GM18873 (cell line): ENCODE measurements around the gene CTDSP2.
"Not testable (repeated sequence)": the region's sequence is repeated elsewhere in the genome, so short reads cannot be mapped to it uniquely, and the experiment has no call there.

Source experiments
- ATAC-seq: cut with Tn5 transposase; IDR thresholded peaks from one replicate; pipeline ENCODE4 v1.9.1; 2021; ENCODE audit warnings: mild to moderate bottlenecking, moderate library complexity, moderate number of reproducible peaks; ENCODE audit not compliant: unreplicated experiment, low FRiP score

The CTDSP2 gene

GRCh38 chr12:57783861-57784260 is 62.7 kb downstream of the CTDSP2 start:
- ATAC-seq: no peak

- ATAC-seq: no peak
Observed at GRCh38 chr12:57783466-57783801, 63.1 kb downstream of the CTDSP2 start.

- ATAC-seq: peak; percentile 67
Observed at GRCh38 chr12:57782608-57783465, 63.7 kb downstream of the CTDSP2 start, which contains the start of gene TSFM. Gene TSFM (plus strand): TSS chr12:57782787. CDS start chr12:57782802, 15 bp downstream.

DNA sequence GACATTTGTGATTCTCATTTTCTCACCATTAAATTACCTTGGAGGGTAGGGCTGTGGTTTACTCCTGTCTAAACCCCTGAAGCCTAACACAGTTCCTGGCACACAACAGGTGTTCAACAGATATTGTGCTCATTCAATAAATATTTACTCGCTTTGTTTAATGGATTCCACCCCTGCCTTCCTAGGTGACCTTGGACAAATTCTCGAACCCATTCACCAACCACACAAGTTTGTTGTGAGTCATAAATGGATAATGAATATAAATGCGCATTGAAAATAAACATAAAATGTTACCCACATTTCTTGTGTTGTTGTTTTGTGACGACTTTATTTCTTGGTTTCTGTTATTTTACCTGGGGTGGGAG is 64.3 kb downstream of the CTDSP2 start:
- no peak for ATAC-seq

GRCh38 chr12:57781801-57782200 is 64.7 kb downstream of the CTDSP2 start:
- no peak for ATAC-seq

DNA sequence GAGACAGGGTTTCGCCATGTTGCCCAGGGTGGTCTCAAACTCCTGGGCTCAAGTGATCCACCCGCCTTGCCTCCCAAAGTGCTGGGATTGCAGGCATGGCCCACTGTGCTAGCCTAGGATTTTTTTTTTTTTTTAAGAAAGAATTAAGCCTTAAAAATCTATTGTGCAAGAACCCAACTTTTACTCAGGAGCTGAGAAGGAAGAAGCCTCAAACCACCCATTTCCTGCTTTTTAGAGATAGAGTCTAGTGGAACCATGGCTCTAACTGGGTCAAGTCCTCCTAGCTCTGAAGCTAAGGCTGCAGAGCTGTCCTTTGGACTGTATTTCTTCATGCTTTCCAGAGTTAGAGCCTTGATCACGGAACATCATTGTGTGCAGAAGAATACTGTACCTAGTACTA is 65.3 kb downstream of the CTDSP2 start:
- no peak for ATAC-seq

DNA sequence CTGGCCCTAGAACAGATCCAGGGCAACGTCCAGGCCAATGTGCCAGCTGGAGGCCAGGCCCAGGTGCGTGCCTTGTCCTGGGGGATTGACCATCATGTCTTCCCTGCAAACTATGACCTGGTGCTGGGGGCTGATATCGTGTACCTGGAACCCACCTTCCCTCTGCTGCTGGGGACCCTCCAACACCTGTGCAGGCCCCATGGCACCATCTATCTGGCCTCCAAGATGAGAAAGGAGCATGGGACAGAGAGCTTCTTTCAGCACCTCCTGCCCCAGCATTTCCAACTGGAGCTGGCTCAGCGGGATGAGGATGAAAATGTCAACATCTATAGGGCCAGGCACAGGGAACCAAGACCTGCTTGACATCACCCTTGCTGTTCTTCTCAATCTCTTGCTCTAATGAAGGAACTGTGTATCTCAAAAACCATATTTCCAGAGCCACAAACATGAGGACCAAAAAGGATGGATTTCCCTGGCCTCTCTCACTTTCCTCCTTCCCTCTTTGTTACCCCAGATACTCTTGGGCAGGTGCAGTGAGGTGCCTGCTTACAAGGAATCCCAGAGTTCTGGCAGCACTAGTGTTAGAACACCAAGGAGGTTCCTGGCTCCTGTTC is 66.1 kb downstream of the CTDSP2 start:
- ATAC-seq: no peak

DNA sequence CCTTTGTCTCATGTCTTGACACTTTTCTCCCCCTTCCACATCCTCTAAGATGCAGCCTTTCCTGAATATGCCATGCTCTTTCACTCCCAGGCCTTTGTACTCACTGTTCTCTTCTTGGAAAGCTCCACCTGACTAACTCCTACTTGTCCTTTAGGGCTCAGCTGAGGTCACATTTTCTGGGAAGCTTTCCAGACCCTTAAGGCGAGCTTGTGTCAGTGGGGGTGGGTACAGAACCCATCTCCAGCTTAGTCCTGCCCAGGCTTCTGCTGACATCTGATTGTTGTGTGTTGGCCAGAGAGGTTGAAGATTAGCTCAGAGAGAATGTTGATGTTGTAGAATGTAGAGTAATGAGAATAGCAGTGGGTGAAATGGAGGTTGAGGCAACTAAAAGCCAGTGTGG is 66.8 kb downstream of the CTDSP2 start:
- no peak for ATAC-seq

- ATAC-seq: no peak
Observed at GRCh38 chr12:57777911-57778310, 68.6 kb downstream of the CTDSP2 start.

DNA sequence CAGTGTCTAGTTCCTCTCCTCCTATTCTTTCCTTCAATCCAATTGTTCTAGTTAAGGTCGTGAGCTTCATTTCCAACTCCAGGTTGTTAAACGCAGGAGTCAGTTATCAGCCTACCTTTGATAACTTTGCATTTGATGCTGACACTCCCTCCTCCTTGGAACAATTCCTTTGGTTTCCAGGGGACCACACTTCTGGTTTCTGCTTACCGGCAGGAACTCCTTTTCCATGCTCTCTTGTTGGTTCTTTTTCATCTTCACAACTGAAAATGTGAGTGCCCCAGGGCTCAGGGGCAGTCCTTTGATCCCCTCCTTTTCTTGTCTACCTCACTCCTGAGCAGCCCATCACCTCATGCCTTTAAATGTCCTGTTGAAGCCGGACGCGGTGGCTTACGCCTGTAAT is 69.2 kb downstream of the CTDSP2 start:
- ATAC-seq: no peak

DNA sequence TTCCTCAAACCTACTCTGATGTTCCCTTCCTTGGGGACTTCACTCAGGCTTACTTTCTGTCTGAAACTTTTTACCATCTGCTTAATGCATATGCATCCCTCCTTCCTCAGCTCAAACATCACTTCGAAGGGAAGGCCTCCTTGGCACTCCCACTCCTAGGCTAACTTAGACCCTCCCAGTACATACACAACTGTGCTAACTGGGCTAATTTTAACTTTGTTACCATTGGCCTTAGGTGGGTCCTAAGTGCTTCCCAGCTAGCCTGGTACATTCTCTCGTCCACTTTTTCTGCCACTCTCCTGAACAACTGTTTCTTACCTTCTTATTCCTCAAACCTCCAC is 70.3 kb downstream of the CTDSP2 start:
- ATAC-seq: no peak

DNA sequence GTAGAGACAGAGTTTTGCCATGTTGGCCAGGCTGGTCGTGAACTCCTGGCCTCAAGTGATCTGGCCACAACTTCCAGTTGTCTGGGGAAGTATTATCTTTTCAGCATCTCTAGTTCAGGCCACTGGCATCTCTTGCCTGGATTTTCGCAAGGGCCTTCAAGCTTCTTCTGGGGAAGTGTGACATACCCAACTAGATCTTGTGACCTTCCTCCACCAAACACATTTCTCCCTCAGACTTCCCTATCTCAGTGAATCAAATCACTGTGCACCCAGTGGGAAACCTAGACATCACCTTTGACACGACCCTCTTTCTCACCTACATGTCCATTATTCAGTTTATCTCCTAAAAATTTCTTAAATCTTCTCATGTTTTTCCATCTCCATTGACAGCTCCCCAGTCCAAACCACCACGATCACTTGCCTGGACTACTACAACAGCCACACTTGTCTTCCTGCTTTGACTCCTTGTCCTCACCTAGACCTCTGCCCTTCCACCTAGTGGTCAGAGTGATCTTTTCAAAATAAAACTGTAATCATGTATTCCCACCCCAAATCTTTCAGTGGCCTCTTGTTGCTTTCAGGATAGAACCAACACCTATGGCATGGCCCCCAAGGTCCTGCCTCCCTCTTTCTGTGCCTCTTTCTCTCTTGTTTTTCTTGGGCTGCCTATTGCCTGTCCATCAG is 70.8 kb downstream of the CTDSP2 start:
- ATAC-seq: no peak

DNA sequence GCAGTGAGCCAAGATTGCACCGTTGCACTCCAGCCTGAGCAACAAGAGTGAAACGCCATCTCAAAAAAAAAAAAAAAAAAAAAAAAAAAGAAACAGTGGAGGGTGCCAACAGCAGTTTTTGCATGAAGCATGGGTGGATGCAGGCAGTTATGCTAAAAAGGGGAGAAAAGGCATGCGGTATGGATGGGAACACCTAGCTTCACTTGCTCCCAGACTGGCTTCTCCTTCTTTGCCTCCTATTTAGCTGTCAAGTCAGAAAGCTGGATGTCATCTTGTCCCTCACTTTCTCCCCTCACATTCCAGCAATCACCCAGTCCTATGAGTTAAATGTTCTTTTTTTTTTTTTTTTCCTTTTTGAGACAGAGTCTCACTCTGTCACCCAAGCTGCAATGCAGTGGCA is 71.5 kb downstream of the CTDSP2 start:
- no peak for ATAC-seq

DNA sequence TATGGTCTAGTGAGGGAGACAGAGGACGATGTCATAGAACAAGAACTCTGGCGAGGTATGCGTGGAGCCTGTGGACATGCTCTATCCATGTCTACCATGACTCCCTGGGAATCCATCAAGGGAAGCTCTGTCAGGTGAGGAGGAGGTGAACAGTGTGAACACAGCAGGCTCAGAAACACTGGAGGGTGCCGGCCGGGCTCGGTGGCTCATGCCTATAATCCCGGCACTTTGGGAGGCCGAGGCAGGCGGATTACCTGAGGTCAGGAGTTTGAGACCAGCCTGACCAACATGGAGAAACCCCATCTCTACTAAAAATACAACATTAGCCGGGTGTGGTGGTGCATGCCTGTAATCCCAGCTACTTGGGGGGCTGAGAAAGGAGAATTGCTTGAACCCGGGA is 71.9 kb downstream of the CTDSP2 start:
- not testable (repeated sequence) for ATAC-seq

DNA sequence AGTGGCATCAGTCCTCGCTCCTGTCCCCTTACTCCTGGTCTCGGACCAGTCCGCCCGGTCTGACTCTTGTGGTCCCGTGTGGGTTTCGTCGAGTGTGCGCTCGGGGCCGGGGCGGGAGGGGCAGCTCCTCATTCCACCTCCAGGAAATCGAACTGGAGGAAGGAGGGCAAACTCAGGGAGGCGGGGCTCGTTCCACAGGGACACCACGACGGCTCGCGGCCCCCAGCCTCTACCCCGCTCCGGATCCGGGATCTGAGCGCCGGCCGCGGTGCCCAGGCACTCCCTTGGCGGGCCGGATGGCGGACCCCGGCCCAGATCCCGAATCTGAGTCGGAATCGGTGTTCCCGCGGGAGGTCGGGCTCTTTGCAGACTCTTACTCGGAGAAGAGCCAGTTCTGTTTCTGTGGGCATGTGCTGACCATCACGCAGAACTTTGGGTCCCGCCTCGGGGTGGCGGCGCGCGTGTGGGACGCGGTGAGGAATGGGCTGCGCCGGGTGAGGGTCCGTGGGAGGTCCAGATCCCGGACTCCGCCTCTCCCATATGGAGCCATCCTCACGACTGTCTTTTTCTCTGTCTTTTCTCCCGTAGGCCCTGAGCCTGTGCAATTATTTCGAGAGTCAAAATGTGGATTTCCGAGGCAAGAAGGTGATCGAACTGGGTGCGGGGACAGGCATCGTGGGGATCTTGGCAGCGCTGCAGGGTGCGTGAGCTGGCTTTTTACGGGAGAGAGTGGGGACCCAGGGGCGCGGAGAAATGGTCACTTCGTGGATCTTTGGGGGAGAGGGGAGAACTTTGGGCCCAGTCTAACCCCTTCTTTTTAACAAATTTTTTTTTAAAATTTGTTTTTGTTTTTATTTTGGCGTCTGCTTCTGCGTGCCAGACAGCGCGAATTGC is 73.9 kb downstream of the CTDSP2 start, which contains the start of gene EEF1AKMT3:
TSS of gene EEF1AKMT3 (plus strand) at position 186 of the 894 bp plus-strand sequence. CDS start at position 297, 111 bp downstream.
- no peak for ATAC-seq

DNA sequence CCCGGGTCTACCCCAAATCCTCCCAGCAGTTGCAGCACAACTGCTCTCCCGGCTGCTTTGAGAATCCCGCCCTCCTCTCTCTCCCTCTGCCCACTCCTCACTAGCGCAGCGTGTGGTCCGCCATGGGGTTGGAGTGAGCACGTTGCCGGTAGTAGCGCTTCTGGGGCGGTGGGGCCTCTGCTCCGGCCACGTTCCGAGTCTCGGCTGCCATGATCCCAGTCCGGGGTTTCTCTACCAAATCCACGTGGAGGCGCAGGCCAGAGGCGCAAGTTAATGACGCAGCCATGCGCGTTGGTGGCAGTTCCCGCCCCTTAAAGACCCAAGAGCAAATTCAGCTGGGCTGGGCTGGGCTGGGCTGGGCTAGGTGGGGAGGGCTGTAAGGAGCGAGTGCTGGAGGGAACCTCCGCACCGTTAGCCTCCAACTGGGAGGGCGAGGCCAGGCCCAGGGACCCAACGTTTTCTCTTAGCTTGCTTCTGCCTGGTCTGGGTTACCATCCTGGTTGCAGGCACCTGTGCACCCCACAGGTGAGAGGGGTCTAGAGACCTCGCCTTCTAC is 74.6 kb downstream of the CTDSP2 start, which contains the start of gene METTL1:
TSS of gene METTL1 (minus strand) at position 233 of the 556 bp plus-strand sequence. CDS start at position 211, 22 bp downstream.
- peak; percentile 82 for ATAC-seq

DNA sequence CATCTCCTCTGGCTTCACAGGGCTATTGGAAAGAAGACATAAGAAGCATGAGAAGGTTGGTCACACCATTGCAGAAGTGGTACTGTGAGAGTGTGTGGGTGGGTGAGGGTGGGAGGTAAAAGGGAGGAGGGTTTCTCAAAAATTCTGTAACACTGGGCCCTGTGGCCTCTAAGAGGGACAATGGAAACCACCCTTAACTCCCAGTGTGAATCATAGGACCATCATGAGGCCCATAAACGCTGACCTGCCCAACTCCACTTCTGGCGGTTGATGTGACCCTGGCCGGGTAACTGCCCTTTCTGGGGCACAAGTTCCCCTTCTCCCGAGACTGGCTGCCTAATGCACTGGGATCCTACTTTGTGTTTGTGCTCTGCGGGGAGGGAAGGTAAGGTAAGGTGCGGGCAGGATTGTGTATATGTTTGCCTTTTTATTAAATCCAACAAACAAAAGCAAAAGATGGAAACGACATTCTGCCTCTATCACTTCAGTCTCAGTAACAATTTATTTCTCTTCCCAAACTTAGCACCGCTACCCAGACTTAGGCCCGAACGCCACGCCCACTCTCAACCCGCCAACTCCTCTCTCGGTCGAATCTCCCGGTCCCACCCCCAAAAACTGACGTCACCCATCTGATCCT is 75.2 kb downstream of the CTDSP2 start:
- ATAC-seq: peak; percentile 74

- no peak for ATAC-seq
Observed at GRCh38 chr12:57770734-57771133, 75.8 kb downstream of the CTDSP2 start.
